ENCODE data around the gene PDE8B. TPM values are rescaled to one million over a fixed set of nuclear protein-coding genes. Genes with fewer than 3 reads are reported as not detected.

The PDE8B gene
- total RNA-seq, 1 experiment from 2014 or later, result 0.86 TPM

- no peak overlapping the region for H3K27ac Mint-ChIP-seq (ENCODE audit: unreplicated experiment)
- intact Hi-C loops (cut with micrococcal nuclease; ENCODE audit: unreplicated experiment), result no loop called here
- peaks cover 9% of the 10 kb centered on the region for H3K9me3 Mint-ChIP-seq (ENCODE audit: unreplicated experiment)
- H3K36me3 Mint-ChIP-seq (ENCODE audit: insufficient read depth, unreplicated experiment), result no peaks in the 10 kb centered on the region
- Histone ChIP-seq H3K27me3 (replicated peaks; ENCODE audit: control insufficient read depth, insufficient read depth, low read length) (no peaks in the 10 kb centered on the region), H3K36me3 (ENCODE audit: control insufficient read depth, insufficient read depth, low read length) (no peaks in the 10 kb centered on the region), H3K9me3 (0 out of 2 replicates have a peak, but pooled peaks cover 3% of the 10 kb centered on the region), H3K4me3 (ENCODE audit: low read depth, low read length) (no peak overlapping the region), H3K4me1 (peaks cover 21% of the 10 kb centered on the region)
- H3K4me1 Mint-ChIP-seq (ENCODE audit: low read depth, unreplicated experiment), result peaks cover 22% of the 10 kb centered on the region
- no peak for DNase-seq
- H3K27me3 Mint-ChIP-seq (ENCODE audit: insufficient read depth, unreplicated experiment), result no peaks in the 10 kb centered on the region
- no peak for TF ChIP-seq CTCF (IDR thresholded peaks at IDR 0.05; ENCODE audit: insufficient read depth in 1 of 2, low read depth in 1 of 2, low read length in 1 of 2, severe bottlenecking in 1 of 2, unreplicated experiment in 1 of 2)
- ChIA-PET CTCF (no interaction called here), POLR2A (no interaction called here)
- no TSS peak for BruUV-seq (replicated peaks)
- H3K4me3 Mint-ChIP-seq (ENCODE audit: unreplicated experiment), result no peak overlapping the region
These were observed 150.5 kb downstream of the PDE8B start for GRCh38 chr5:77360973-77361372.

GRCh38 chr5:77366717-77367500, 156.4 kb downstream of the PDE8B start:
- H3K9me3 Mint-ChIP-seq (ENCODE audit: unreplicated experiment), result no peaks in the 10 kb centered on the region
- intact Hi-C loops (cut with micrococcal nuclease; ENCODE audit: unreplicated experiment), result no loop called here
- DNase-seq, result no peak
- Histone ChIP-seq H3K4me3 (ENCODE audit: low read depth, low read length) (no peak overlapping the region), H3K4me1 (no peaks in the 10 kb centered on the region), H3K9me3 (no peaks in the 10 kb centered on the region), H3K36me3 (ENCODE audit: control insufficient read depth, insufficient read depth, low read length) (no peaks in the 10 kb centered on the region), H3K27me3 (replicated peaks; ENCODE audit: control insufficient read depth, insufficient read depth, low read length) (no peaks in the 10 kb centered on the region)
- no peak overlapping the region for H3K27ac Mint-ChIP-seq (ENCODE audit: unreplicated experiment)
- no peak overlapping the region for H3K4me3 Mint-ChIP-seq (ENCODE audit: unreplicated experiment)
- ChIA-PET POLR2A (no interaction called here), CTCF (interaction anchor here (0.7 kb wide), 1 partner anchor 37 kb away, joined by 4 read pairs; no protein-coding TSS in a partner anchor)
- no TSS peak for BruUV-seq (replicated peaks)
- no peaks in the 10 kb centered on the region for H3K36me3 Mint-ChIP-seq (ENCODE audit: insufficient read depth, unreplicated experiment)
- H3K27me3 Mint-ChIP-seq (ENCODE audit: insufficient read depth, unreplicated experiment), result no peaks in the 10 kb centered on the region
- peak in 1 of 2 experiments; percentile 25 for TF ChIP-seq CTCF (IDR thresholded peaks at IDR 0.05; ENCODE audit: insufficient read depth in 1 of 2, low read depth in 1 of 2, low read length in 1 of 2, severe bottlenecking in 1 of 2, unreplicated experiment in 1 of 2)
- peaks cover 7% of the 10 kb centered on the region for H3K4me1 Mint-ChIP-seq (ENCODE audit: low read depth, unreplicated experiment)

- H3K36me3 ChIP-seq (ENCODE audit: control insufficient read depth, insufficient read depth, low read length), result no peaks in the 10 kb centered on the region
- TF ChIP-seq CTCF (IDR thresholded peaks at IDR 0.05; ENCODE audit: insufficient read depth in 1 of 2, low read depth in 1 of 2, low read length in 1 of 2, severe bottlenecking in 1 of 2, unreplicated experiment in 1 of 2), result no peak
- Mint-ChIP-seq H3K27me3 (ENCODE audit: insufficient read depth, unreplicated experiment) (no peaks in the 10 kb centered on the region), H3K4me1 (ENCODE audit: low read depth, unreplicated experiment) (peaks cover 7% of the 10 kb centered on the region), H3K9me3 (ENCODE audit: unreplicated experiment) (no peaks in the 10 kb centered on the region), H3K36me3 (ENCODE audit: insufficient read depth, unreplicated experiment) (no peaks in the 10 kb centered on the region), H3K4me3 (ENCODE audit: unreplicated experiment) (no peak overlapping the region), H3K27ac (ENCODE audit: unreplicated experiment) (no peak overlapping the region)
- no peaks in the 10 kb centered on the region for H3K4me1 ChIP-seq
- no peak overlapping the region for H3K4me3 ChIP-seq (ENCODE audit: low read depth, low read length)
- no peaks in the 10 kb centered on the region for H3K27me3 ChIP-seq (replicated peaks; ENCODE audit: control insufficient read depth, insufficient read depth, low read length)
- BruUV-seq (replicated peaks), result no TSS peak
- no peak for DNase-seq
- H3K9me3 ChIP-seq, result no peaks in the 10 kb centered on the region
- CTCF ChIA-PET, result no interaction called here
- POLR2A ChIA-PET, result no interaction called here
- intact Hi-C loops (cut with micrococcal nuclease; ENCODE audit: unreplicated experiment), result no loop called here
These were observed 157.3 kb downstream of the PDE8B start for GRCh38 chr5:77367741-77368140.

Measured in Caco-2 (cell line).